ENCODE data around the gene IFI35. TPM values are rescaled to one million over a fixed set of nuclear protein-coding genes. Genes with fewer than 3 reads are reported as not detected.
"Not testable (repeated sequence)": the region's sequence is repeated elsewhere in the genome, so short reads cannot be mapped to it uniquely, and the experiment has no call there.

Gene IFI35
- total and polyA plus RNA-seq, 9 donors = 4.5 to 11.1 (median 6.9) TPM

DNA sequence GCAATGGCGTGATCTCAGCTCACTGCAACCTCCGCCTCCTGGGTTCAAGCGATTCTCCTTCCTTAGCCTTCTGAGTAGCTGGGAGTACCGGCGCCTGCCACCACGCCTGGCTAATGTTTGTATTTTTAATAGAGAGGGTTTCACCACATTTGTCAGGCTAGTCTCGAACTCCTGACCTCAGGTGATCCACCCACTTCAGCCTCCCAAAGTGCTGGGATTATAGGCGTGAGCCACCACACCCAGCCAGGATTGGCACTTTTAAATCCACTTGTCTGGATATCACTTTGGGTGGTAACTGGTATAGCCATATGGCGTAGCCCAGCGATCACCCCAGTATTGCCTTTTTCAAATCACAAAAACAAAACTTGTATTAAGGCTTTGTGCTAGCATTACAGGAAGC lies 12.7 kb upstream of the IFI35 start:
- not testable (repeated sequence) for DNase-seq; H3K4me1 ChIP-seq (ENCODE audit: control insufficient read depth, insufficient read depth, low read length); H3K4me3 ChIP-seq (ENCODE audit: low read length); H3K27ac ChIP-seq (ENCODE audit: low read length); H3K9me3 ChIP-seq (replicated peaks; ENCODE audit: control insufficient read depth, low read depth, low read length); H3K27me3 ChIP-seq (ENCODE audit: control insufficient read depth, insufficient read depth, low read length)
- WGBS (ENCODE audit: insufficient coverage) = 40% methylated on average over 1 of the region's 10 CpGs
- H3K36me3 ChIP-seq (ENCODE audit: control insufficient read depth, insufficient read depth, low read length) = peaks cover 30% of the 10 kb centered on the region

GRCh38 chr17:42997390-42997983 lies 9.1 kb upstream of the IFI35 start:
- peak overlapping the region; percentile 32 for H3K4me3 ChIP-seq (ENCODE audit: low read length)
- H3K36me3 ChIP-seq (ENCODE audit: control insufficient read depth, insufficient read depth, low read length) = peaks cover 35% of the 10 kb centered on the region
- WGBS (ENCODE audit: insufficient coverage) = no CpG with 5 or more reads among the region's 5 CpGs
- H3K4me1 ChIP-seq (ENCODE audit: control insufficient read depth, insufficient read depth, low read length) = peaks cover 16% of the 10 kb centered on the region
- peak overlapping the region; percentile 98 for H3K27ac ChIP-seq (ENCODE audit: low read length)
- no peak for DNase-seq
- H3K9me3 ChIP-seq (replicated peaks; ENCODE audit: control insufficient read depth, low read depth, low read length) = no peaks in the 10 kb centered on the region
- H3K27me3 ChIP-seq (ENCODE audit: control insufficient read depth, insufficient read depth, low read length) = no peaks in the 10 kb centered on the region

DNA sequence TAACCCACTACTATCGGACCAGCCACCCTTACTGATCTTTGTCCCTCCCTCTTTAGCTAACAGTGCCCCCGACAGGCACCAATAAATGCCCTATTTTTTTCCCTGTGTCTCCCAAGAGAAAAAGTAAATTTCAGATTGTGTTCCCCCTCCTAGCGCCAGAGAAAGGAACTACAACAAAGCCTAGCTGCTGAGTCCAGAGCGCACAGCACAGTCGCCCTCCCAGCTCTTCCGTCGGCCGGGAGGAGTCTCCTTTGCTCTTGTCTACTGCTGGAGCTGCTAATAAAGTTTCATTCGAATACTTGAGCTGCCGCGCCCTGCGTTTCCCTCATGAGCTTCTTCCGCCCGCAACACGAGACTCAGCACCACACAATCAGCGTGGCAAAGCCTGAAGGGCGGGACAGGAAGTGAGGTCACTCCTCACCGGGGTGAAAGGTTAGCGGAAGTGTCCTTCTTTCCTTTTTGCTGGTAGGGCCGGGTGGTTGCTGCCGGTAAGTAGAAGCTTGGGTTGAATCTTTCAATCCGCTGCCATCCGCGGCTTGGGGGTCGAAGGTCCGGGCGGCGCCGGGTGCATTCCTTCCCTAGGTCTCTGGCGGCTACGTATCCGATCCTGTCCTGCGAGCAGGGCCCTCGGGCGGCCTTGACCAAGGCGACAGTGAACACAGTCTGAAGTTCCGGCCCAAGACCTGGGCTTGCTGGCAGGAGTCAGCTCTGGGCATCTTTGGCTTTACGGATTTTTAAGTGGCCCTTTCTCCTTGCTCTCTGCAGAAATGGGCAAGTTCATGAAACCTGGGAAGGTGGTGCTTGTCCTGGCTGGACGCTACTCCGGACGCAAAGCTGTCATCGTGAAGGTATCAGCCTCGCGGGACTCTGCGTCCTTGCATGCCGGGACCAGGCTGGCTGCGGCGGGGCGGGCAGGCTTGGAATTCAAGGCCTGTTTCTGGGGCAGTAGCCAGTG lies 8.3 kb upstream of the IFI35 start, which contains the start of gene RPL27:
Gene RPL27 (plus strand): TSS at position 436 of the 955 bp plus-strand sequence. CDS start 332 bp downstream, at position 768.
- DNase-seq = peak; percentile 100
- H3K36me3 ChIP-seq (ENCODE audit: control insufficient read depth, insufficient read depth, low read length) = peaks cover 40% of the 10 kb centered on the region
- H3K9me3 ChIP-seq (replicated peaks; ENCODE audit: control insufficient read depth, low read depth, low read length) = no peaks in the 10 kb centered on the region
- H3K27me3 ChIP-seq (ENCODE audit: control insufficient read depth, insufficient read depth, low read length) = no peaks in the 10 kb centered on the region
- 1% methylated on average over 41 of the region's 49 CpGs for WGBS (ENCODE audit: insufficient coverage)
- H3K27ac ChIP-seq (ENCODE audit: low read length) = peak within 1 kb of the TSS; percentile 98
- H3K4me3 ChIP-seq (ENCODE audit: low read length) = peak within 1 kb of the TSS; percentile 99
- peaks cover 16% of the 10 kb centered on the region for H3K4me1 ChIP-seq (ENCODE audit: control insufficient read depth, insufficient read depth, low read length)

- no peak for DNase-seq
- Histone ChIP-seq H3K9me3 (replicated peaks; ENCODE audit: control insufficient read depth, low read depth, low read length) (no peaks in the 10 kb centered on the region), H3K27ac (ENCODE audit: low read length) (peak overlapping the region; percentile 98), H3K27me3 (ENCODE audit: control insufficient read depth, insufficient read depth, low read length) (no peaks in the 10 kb centered on the region), H3K4me3 (ENCODE audit: low read length) (peak overlapping the region; percentile 99), H3K4me1 (ENCODE audit: control insufficient read depth, insufficient read depth, low read length) (peaks cover 16% of the 10 kb centered on the region), H3K36me3 (ENCODE audit: control insufficient read depth, insufficient read depth, low read length) (peaks cover 46% of the 10 kb centered on the region)
- WGBS (ENCODE audit: insufficient coverage) = 10% methylated on average over 4 of the region's 10 CpGs
Measured at GRCh38 chr17:42999003-42999525, 7.5 kb upstream of the IFI35 start.

GRCh38 chr17:43000894-43001293 lies 5.7 kb upstream of the IFI35 start:
- not testable (repeated sequence) for DNase-seq; H3K27me3 ChIP-seq (ENCODE audit: control insufficient read depth, insufficient read depth, low read length); H3K9me3 ChIP-seq (replicated peaks; ENCODE audit: control insufficient read depth, low read depth, low read length); H3K27ac ChIP-seq (ENCODE audit: low read length); H3K4me3 ChIP-seq (ENCODE audit: low read length)
- WGBS (ENCODE audit: insufficient coverage) = 93% methylated on average over 13 of the region's 13 CpGs
- Histone ChIP-seq H3K4me1 (ENCODE audit: control insufficient read depth, insufficient read depth, low read length) (peaks cover 16% of the 10 kb centered on the region), H3K36me3 (ENCODE audit: control insufficient read depth, insufficient read depth, low read length) (peaks cover 51% of the 10 kb centered on the region)

- Histone ChIP-seq H3K4me3 (ENCODE audit: low read length) (no peak overlapping the region), H3K4me1 (ENCODE audit: control insufficient read depth, insufficient read depth, low read length) (peaks cover 17% of the 10 kb centered on the region), H3K9me3 (replicated peaks; ENCODE audit: control insufficient read depth, low read depth, low read length) (no peaks in the 10 kb centered on the region), H3K27me3 (ENCODE audit: control insufficient read depth, insufficient read depth, low read length) (no peaks in the 10 kb centered on the region), H3K36me3 (ENCODE audit: control insufficient read depth, insufficient read depth, low read length) (peaks cover 51% of the 10 kb centered on the region), H3K27ac (ENCODE audit: low read length) (no peak overlapping the region)
- WGBS (ENCODE audit: insufficient coverage) = 90% methylated on average over 4 of the region's 5 CpGs
- DNase-seq = no peak
Measured at GRCh38 chr17:43003542-43004172, 2.9 kb upstream of the IFI35 start.

DNA sequence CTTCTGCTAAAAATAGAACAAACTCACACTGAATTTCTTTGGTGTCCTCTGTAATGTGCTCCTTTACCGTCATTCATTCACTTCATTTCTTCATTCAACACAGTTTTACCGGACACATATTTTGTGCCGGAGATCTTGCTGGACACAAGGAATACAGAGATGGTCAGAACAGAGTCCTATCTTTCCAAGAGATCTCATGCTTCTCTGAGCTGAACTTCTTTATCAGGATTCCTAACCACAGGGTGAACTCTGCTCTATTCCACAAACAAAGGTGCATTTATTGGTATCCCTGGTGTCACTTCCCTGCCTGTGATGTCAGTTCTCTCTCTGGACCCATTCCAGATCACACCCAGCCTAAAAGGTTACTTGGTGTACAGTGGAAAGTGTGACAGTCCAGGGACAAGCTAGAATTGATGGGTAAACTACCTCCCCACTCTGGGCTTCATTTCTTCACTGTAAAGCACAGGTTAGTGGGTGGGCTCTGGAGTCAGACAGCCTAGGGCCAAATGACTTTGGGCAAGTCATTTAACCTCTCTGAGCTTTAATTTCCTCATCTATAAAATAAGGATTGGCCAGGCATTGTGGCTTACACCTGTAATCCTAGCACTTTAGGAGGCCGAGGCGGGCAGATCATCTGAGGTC lies 4.2 kb downstream of the IFI35 start:
- Histone ChIP-seq H3K27ac (ENCODE audit: low read length) (no peak overlapping the region), H3K9me3 (replicated peaks; ENCODE audit: control insufficient read depth, low read depth, low read length) (no peaks in the 10 kb centered on the region), H3K4me1 (ENCODE audit: control insufficient read depth, insufficient read depth, low read length) (peaks cover 22% of the 10 kb centered on the region), H3K4me3 (ENCODE audit: low read length) (no peak overlapping the region), H3K36me3 (ENCODE audit: control insufficient read depth, insufficient read depth, low read length) (peaks cover 36% of the 10 kb centered on the region), H3K27me3 (ENCODE audit: control insufficient read depth, insufficient read depth, low read length) (no peaks in the 10 kb centered on the region)
- no peak for DNase-seq
- WGBS (ENCODE audit: insufficient coverage) = 90% methylated on average over 2 of the region's 5 CpGs

GRCh38 chr17:43011728-43012472 lies 5.3 kb downstream of the IFI35 start:
- peaks cover 24% of the 10 kb centered on the region for H3K4me1 ChIP-seq (ENCODE audit: control insufficient read depth, insufficient read depth, low read length)
- H3K27ac ChIP-seq (ENCODE audit: low read length) = no peak overlapping the region
- 72% methylated on average over 11 of the region's 15 CpGs for WGBS (ENCODE audit: insufficient coverage)
- no peaks in the 10 kb centered on the region for H3K27me3 ChIP-seq (ENCODE audit: control insufficient read depth, insufficient read depth, low read length)
- H3K36me3 ChIP-seq (ENCODE audit: control insufficient read depth, insufficient read depth, low read length) = peaks cover 46% of the 10 kb centered on the region
- no peak overlapping the region for H3K4me3 ChIP-seq (ENCODE audit: low read length)
- no peaks in the 10 kb centered on the region for H3K9me3 ChIP-seq (replicated peaks; ENCODE audit: control insufficient read depth, low read depth, low read length)
- no peak for DNase-seq

DNA sequence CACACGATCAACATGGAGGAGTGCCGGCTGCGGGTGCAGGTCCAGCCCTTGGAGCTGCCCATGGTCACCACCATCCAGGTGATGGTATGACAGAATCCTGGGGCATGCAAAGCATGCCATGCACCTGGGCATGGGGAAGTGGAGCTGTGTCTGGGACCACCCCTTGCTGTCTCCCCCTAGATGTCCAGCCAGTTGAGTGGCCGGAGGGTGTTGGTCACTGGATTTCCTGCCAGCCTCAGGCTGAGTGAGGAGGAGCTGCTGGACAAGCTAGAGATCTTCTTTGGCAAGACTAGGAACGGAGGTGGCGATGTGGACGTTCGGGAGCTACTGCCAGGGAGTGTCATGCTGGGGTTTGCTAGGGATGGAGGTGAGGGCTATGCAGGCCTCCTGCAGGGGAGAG lies 6.7 kb downstream of the IFI35 start:
- H3K4me3 ChIP-seq (ENCODE audit: low read length) = no peak overlapping the region
- H3K4me1 ChIP-seq (ENCODE audit: control insufficient read depth, insufficient read depth, low read length) = peaks cover 22% of the 10 kb centered on the region
- no peak for DNase-seq
- no peak overlapping the region for H3K27ac ChIP-seq (ENCODE audit: low read length)
- whole genome bisulfite sequencing (ENCODE audit: insufficient coverage) = 78% methylated on average over 8 of the region's 8 CpGs
- H3K36me3 ChIP-seq (ENCODE audit: control insufficient read depth, insufficient read depth, low read length) = peaks cover 58% of the 10 kb centered on the region
- no peaks in the 10 kb centered on the region for H3K9me3 ChIP-seq (replicated peaks; ENCODE audit: control insufficient read depth, low read depth, low read length)
- H3K27me3 ChIP-seq (ENCODE audit: control insufficient read depth, insufficient read depth, low read length) = no peaks in the 10 kb centered on the region

Data from muscle of leg (tissue), 11 donors.